Measurements from ENCODE around the gene PTTG1.
"Not testable (repeated sequence)": the region's sequence is repeated elsewhere in the genome, so short reads cannot be mapped to it uniquely, and the experiment has no call there.

PTTG1 gene

DNA sequence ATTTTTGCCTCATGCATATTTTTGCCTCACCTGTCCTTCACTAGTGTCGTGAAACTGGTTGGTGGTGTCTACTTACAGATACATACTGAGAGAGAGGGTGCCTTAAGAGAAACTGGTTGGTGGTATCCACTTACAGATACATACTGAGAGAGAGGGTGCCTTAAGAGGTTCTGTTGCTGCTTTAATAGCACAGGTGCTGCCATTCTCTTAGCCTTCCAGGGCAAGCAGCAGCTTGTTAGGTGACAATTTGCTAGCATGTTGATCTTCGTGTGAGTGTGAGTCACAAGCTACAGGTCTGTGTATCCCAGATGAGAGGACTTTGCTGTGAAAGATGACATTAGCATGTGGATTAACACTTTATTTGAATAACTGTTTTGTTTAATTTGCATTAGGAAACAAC, 1.4 kb downstream of the PTTG1 start:
- DNase-seq (ENCODE audit: low read depth) = no peak

DNA sequence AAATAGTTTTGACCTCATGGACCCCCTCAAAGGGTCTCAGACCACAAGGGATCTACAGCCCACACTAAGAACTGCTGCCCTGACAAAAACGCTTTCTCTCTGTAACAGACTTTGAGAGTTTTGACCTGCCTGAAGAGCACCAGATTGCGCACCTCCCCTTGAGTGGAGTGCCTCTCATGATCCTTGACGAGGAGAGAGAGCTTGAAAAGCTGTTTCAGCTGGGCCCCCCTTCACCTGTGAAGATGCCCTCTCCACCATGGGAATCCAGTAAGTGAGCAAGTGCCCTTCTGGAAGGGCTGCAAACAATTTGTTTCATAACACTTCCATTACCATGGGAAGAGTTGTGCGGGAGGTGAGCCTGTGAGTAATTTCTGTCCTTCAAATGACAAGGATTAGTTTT, 6.0 kb downstream of the PTTG1 start:
- DNase-seq (ENCODE audit: low read depth) = no peak

DNA sequence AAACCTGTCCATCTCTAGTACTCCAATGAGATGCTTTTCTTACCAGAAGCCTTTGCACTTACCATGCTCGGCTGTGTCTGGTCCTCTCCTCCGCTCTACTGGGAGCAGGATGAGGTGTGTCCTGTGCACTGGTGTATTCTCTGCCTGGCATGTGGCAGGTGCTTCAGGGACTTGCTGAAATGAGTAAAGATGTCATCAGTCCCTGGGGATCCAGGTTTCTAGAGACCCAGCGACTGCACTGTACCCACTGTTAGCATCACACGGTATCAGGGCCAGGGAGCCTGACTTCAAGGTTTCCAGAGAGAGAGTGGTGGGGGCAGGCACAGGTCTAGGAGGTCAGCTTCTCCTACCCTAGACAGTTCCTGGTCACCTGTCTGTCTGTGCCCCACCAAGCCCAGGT, 10.5 kb downstream of the PTTG1 start:
- DNase-seq (ENCODE audit: low read depth) = no peak

- DNase-seq (ENCODE audit: low read depth) = no peak
These were observed 11.1 kb downstream of the PTTG1 start for GRCh38 chr5:160432787-160433186.

GRCh38 chr5:160434022-160434531, 12.4 kb downstream of the PTTG1 start:
- no peak for DNase-seq (ENCODE audit: low read depth)

- no peak for DNase-seq (ENCODE audit: low read depth)
These were observed 13.9 kb downstream of the PTTG1 start for GRCh38 chr5:160435532-160435931.

- no peak for DNase-seq (ENCODE audit: low read depth)
These were observed 14.4 kb downstream of the PTTG1 start for GRCh38 chr5:160436017-160436416.

- DNase-seq (ENCODE audit: low read depth) = not testable (repeated sequence)
These were observed 15.0 kb downstream of the PTTG1 start for GRCh38 chr5:160436661-160437060.

DNA sequence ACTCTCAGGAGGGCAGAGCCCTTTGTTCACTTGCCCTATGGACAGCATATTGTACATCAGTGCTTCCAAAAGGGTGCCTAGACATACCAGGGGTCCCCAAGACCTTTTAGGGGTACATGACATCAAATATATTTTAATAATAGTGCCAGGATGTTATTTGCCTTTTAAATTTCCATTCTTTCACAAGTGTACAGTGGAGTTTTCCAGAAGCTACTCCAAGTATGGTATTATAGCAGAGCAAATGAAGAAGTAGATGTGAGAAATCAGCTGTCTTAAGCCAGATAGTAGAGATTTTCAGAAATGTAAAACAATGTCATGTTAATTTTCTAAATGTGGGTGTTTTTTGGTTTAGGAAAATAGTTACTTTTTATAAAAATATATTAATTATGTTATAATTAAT, 15.6 kb downstream of the PTTG1 start:
- no peak for DNase-seq (ENCODE audit: low read depth)

DNA sequence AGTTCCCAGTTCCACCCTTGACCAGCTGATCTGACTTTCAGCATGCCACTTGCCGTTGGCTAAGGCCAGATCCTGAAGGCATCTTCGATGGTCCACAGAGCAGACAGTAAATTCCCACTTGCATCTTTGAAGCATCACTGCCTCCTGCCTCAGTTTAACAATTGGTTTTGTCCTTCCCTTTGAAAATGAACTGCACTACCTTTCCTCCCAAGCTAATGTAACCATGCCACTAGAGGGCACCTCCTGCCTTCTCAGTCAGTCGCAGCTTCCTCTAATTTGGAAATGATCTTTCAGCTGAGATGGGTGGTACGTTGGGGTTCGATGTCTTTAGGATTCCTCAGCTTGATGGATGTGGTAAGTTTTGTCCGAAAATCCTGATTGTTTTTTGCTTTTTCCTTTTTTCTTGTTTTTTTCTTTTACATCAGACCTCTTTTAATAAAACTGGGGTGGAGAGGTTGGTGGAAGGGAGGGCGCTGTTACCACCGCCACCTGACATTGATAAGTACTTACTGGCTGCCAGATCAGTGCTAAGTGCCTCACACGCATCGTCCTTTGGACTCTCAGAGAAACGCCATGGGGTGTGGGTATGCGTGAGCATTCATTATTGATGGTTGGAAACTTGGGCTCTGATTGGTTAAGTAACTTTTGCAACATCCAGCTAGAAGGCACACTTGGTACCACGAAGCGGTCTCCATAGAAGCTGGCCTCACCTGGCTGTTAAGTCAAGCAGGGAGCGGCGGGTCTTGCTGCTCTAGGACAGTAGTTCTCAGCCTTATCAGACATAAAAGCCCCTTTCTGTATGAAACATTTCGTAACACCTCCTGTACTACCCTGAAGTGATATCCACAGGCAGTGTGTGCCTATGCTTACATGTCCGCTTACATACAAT, 16.9 kb downstream of the PTTG1 start:
- DNase-seq (ENCODE audit: low read depth) = peak; percentile 17

- peak; percentile 92 for DNase-seq (ENCODE audit: low read depth)
These were observed 17.5 kb downstream of the PTTG1 start for GRCh38 chr5:160439205-160439600.

- DNase-seq (ENCODE audit: low read depth) = no peak
These were observed 19.7 kb downstream of the PTTG1 start for GRCh38 chr5:160441311-160441781.

DNA sequence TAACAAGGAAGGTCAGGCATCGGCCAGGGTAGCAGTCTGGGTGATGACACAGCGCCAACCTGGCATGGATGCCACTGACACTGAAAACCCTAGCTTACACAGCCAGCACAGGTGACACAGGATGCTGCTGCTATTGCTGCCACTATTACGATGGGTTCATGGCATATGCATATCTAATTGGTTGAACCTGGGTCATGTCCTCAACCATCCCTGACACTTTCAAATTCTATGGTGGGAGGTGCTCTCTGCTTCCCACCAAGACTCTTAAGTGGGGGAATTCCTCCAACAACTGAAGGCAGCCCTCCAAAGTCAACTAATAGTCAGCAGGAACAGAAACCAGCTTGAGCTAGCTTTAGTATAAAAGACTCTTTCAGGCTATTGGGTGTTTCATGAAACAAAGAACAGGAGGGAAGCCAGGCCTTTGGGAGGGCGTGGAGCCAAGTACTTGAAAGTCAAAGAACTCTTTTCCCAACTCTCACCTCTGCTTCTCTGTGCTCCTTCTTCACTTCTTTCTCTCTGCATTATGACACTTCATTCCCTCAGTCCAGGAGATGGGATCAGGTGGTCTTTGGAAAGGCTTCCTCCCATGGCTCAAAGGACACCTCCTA, 21.3 kb downstream of the PTTG1 start:
- DNase-seq (ENCODE audit: low read depth) = no peak

- DNase-seq (ENCODE audit: low read depth) = no peak
These were observed 22.8 kb downstream of the PTTG1 start for GRCh38 chr5:160444407-160444806.

- DNase-seq (ENCODE audit: low read depth) = no peak
These were observed 23.5 kb downstream of the PTTG1 start for GRCh38 chr5:160445132-160445531.

- DNase-seq (ENCODE audit: low read depth) = no peak
These were observed 24.1 kb downstream of the PTTG1 start for GRCh38 chr5:160445751-160446150.

- no peak for DNase-seq (ENCODE audit: low read depth)
These were observed 27.2 kb downstream of the PTTG1 start for GRCh38 chr5:160448886-160449285.

- DNase-seq (ENCODE audit: low read depth) = no peak
These were observed 27.8 kb downstream of the PTTG1 start for GRCh38 chr5:160449458-160449857.

- DNase-seq (ENCODE audit: low read depth) = no peak
These were observed 28.7 kb downstream of the PTTG1 start for GRCh38 chr5:160450164-160450932.

DNA sequence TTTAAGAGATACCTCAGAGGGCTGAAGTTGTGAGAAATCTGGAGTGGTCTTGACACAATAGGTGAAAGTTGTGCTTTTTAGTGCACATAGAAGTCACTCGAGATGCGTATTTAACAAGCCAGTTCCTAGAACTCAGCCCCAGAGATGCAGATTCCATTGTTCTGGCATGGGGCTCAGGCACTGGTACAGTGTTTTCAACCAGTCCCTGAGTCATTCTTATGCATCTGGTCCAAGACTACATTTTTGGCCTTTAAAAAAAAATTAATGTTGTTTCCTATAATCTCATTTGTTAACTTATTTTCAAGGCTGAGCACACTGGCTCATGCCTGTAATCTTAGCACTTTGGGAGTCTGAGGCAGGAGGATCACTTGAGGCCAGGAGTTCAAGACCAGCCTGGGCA, 29.6 kb downstream of the PTTG1 start:
- no peak for DNase-seq (ENCODE audit: low read depth)

GRCh38 chr5:160452036-160452435, 30.4 kb downstream of the PTTG1 start:
- DNase-seq (ENCODE audit: low read depth) = no peak

DNA sequence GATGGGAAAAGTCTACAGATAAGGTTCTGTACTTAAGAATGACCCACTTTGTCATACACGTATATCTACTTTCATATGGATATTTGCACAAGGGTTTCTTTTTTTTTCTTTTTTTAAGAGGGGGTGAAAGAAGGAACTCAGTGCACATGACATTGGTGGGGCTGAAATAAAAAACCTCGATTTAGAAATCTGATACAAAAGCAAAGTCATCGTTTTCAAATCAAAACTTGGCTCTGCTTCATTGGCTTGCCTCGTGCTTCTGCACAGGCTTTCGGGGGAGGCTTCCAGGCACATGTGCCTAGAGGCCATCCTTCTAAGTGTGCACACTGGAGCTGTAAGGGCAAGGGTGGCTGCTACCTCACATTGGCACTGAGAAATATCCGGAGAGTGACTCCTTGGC, 31.1 kb downstream of the PTTG1 start:
- DNase-seq (ENCODE audit: low read depth) = no peak

- no peak for DNase-seq (ENCODE audit: low read depth)
These were observed 32.1 kb downstream of the PTTG1 start for GRCh38 chr5:160453751-160454150.
